PC-9 (cell line): Measurements from ENCODE around the gene LUC7L. TPM values are rescaled to one million over a fixed set of nuclear protein-coding genes. Genes with fewer than 3 reads are reported as not detected.

ENCODE experiments used
- BruUV-seq: library from RNA; stranded (reverse); fragments of 400-500 nt; replicated peaks from 2 replicates; lab custom pipeline; 2021; lab: Mats Ljungman, UMichigan
- CTCF ChIA-PET: fragments of 300-600 bp; sonication (Branson Sonifier 250); formaldehyde crosslinking; loops from one replicate; lab custom pipeline; 2022; ENCODE audit warnings: antibody characterized with exemption; lab: Charles Lee
- POLR2A ChIA-PET: fragments of 300-600 bp; sonication (Branson Sonifier 250); formaldehyde crosslinking; loops from one replicate; lab custom pipeline; 2022; ENCODE audit warnings: antibody characterized with exemption; ENCODE audit not compliant: unreplicated experiment; lab: Charles Lee
- DNase-seq, 2 experiments: peaks; one replicate each; pipeline versions ENCODE4 v3.0.0 to v3.0.0-alpha.2; 2015 to 2022; ENCODE audit warnings: mixed read lengths in 1 of 2
- H2AFZ ChIP-seq: fragments of 200-600 bp; sonication (generic); 2 replicates; pipeline ENCODE4 v1.8.1; 2017; ENCODE audit warnings: antibody characterized with exemption
- H3F3A ChIP-seq: fragments of 200-600 bp; sonication (generic); 2 replicates; pipeline ENCODE4 v1.8.1; 2017; ENCODE audit warnings: antibody characterized with exemption, mild to moderate bottlenecking, low read depth; ENCODE audit not compliant: insufficient read depth
- H3K27ac ChIP-seq: fragments of 200-600 bp; sonication (generic); 2 replicates; pipeline ENCODE4 v1.6.1; 2016; ENCODE audit warnings: mixed run types
- H3K27me3 ChIP-seq: fragments of 200-600 bp; sonication (generic); 2 replicates; pipeline ENCODE4 v1.6.1; 2016; ENCODE audit warnings: low read depth, mixed run types; ENCODE audit not compliant: insufficient read depth
- H3K36me3 ChIP-seq: fragments of 200-600 bp; sonication (generic); 2 replicates; pipeline ENCODE4 v1.6.1; 2016; ENCODE audit warnings: low read depth, mixed run types
- H3K4me1 ChIP-seq: fragments of 200-600 bp; sonication (generic); replicated peaks from 2 replicates; pipeline ENCODE4 v1.6.1; 2016; ENCODE audit warnings: mixed run types; ENCODE audit not compliant: insufficient read depth
- H3K4me2 ChIP-seq: fragments of 200-600 bp; sonication (generic); 2 replicates; pipeline ENCODE4 v1.6.1; 2017; ENCODE audit warnings: mixed run types
- H3K4me3 ChIP-seq: fragments of 200-600 bp; sonication (generic); 2 replicates; pipeline ENCODE4 v1.6.1; 2016; ENCODE audit warnings: mixed run types
- H3K79me2 ChIP-seq: fragments of 200-600 bp; sonication (generic); 2 replicates; pipeline ENCODE4 v1.6.1; 2017; ENCODE audit warnings: low read depth, mixed run types
- H3K9me2 ChIP-seq: fragments of 200-600 bp; sonication (generic); 2 replicates; pipeline ENCODE4 v1.8.1; 2017; ENCODE audit warnings: mild to moderate bottlenecking; ENCODE audit not compliant: insufficient read depth
- H3K9me3 ChIP-seq: fragments of 200-600 bp; sonication (generic); 2 replicates; pipeline ENCODE4 v1.8.1; 2016; ENCODE audit warnings: low read depth; ENCODE audit not compliant: insufficient read depth
- H4K20me1 ChIP-seq: fragments of 200-600 bp; sonication (generic); 2 replicates; pipeline ENCODE4 v1.8.1; 2017; ENCODE audit not compliant: insufficient read depth
- CTCF ChIP-seq: fragments of 200-600 bp; sonication (generic); conservative IDR thresholded peaks from 2 replicates; pipeline ENCODE4 v1.6.1; 2017; ENCODE audit warnings: mixed run types, antibody characterized with exemption, mild to moderate bottlenecking, moderate library complexity
- EZH2 ChIP-seq: fragments of 200-600 bp; sonication (generic); IDR thresholded peaks from 2 replicates; pipeline ENCODE4 v1.8.0; 2017; ENCODE audit warnings: antibody characterized with exemption, low read depth
- intact Hi-C: fragments of 100-400 bp; cut with micrococcal nuclease; formaldehyde crosslinking; loops from one replicate; pipeline ENCODE4 v1.10.0; 2022; ENCODE audit not compliant: unreplicated experiment
- total RNA-seq: library from RNA; stranded (reverse); gene quantifications from 2 replicates; pipeline ENCODE4 v1.2.3, GENCODE V29; 2021

LUC7L gene
- total RNA-seq, 1 experiment from 2014 or later: 64.3 TPM

DNA sequence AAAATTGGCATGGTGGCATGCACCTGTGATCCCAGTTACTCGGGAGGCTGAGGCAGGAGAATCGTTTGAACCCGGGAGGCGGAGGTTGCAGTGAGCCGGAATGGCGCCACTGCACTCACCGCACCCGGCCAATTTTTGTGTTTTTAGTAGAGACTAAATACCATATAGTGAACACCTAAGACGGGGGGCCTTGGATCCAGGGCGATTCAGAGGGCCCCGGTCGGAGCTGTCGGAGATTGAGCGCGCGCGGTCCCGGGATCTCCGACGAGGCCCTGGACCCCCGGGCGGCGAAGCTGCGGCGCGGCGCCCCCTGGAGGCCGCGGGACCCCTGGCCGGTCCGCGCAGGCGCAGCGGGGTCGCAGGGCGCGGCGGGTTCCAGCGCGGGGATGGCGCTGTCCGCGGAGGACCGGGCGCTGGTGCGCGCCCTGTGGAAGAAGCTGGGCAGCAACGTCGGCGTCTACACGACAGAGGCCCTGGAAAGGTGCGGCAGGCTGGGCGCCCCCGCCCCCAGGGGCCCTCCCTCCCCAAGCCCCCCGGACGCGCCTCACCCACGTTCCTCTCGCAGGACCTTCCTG is 49.1 kb downstream of the LUC7L start, which contains the start of gene HBQ1:
TSS of gene HBQ1 (plus strand) at position 359 of the 575 bp plus-strand sequence. CDS start at position 387, 28 bp downstream.
- Histone ChIP-seq H3F3A (peaks cover 21% of the 10 kb centered on the region; the same call in 1 of the 2 replicates), H3K9me3 (no peaks in the 10 kb centered on the region), H3K4me3 (no peak within 1 kb of the TSS), H4K20me1 (peaks cover 3% of the 10 kb centered on the region; the same call in 1 of the 2 replicates), H3K9me2 (no peaks in the 10 kb centered on the region), H3K27me3 (peaks cover 9% of the 10 kb centered on the region; the same call in 1 of the 2 replicates), H3K4me1 (no peaks in the 10 kb centered on the region), H3K79me2 (no peaks in the 10 kb centered on the region), H3K27ac (no peak within 1 kb of the TSS), H2AFZ (no peak within 1 kb of the TSS), H3K4me2 (peak within 1 kb of the TSS; percentile 63), H3K36me3 (no peaks in the 10 kb centered on the region)
- CTCF ChIA-PET: no interaction called here
- no peak for DNase-seq
- BruUV-seq: no TSS peak
- TF ChIP-seq CTCF (no peak), EZH2 (no peak)
- intact Hi-C loops: no loop called here
- POLR2A ChIA-PET: no interaction called here

DNA sequence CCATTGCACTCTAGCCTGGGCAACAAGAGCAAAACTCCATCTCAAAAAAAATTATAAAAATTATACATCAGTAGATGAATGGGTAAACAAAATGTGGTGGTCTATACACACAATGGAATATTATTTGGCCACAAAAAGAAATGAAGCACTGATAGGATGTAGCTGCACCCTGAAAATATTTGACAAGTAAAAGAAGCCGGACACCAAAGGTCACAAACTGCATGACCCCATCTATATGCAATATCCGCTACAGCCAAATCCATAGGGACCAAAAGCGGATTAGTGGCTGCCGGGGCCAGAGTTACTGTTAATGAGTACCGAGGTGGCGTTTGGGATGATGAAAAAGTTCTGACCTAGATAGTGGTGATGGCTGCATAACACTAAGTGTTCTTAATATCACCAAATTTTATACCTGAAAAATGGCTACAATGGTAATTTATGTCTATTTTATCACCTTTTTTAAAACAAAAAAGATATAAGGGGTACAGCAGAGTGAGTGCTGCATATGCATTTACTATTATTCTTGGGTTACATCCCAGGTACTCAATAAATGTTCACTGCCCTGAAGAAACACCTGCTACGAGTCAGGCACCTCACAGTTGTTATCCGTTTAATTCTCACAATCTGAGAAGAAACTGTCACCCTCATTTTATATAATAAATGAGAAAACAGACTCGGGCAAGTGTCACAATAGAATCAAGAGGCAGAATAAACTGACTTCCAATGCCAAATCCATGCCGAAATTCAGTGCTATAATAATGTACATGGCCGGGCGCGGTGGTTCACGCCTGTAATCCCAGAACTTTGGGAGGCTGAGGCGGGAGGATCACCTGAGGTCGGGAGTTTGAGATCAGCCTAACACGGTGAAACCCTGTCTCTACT is 49.8 kb downstream of the LUC7L start:
- Histone ChIP-seq H3K9me3 (no peaks in the 10 kb centered on the region), H3K4me3 (no peak overlapping the region), H4K20me1 (peaks cover 9% of the 10 kb centered on the region; the same call in 1 of the 2 replicates), H3K79me2 (no peaks in the 10 kb centered on the region), H3K4me2 (no peak overlapping the region), H3K9me2 (no peaks in the 10 kb centered on the region), H2AFZ (no peak overlapping the region), H3K4me1 (no peaks in the 10 kb centered on the region), H3K36me3 (no peaks in the 10 kb centered on the region), H3F3A (peaks cover 22% of the 10 kb centered on the region; the same call in 1 of the 2 replicates), H3K27me3 (peaks cover 17% of the 10 kb centered on the region), H3K27ac (no peak overlapping the region)
- TF ChIP-seq CTCF (no peak), EZH2 (no peak)
- DNase-seq: no peak
- CTCF ChIA-PET: interaction anchor here (0.7 kb wide), 1 partner anchor 460 kb away, joined by 3 read pairs; no protein-coding TSS in a partner anchor
- intact Hi-C loops: no loop called here
- POLR2A ChIA-PET: interaction anchor here (0.7 kb wide), 1 partner anchor 72 kb away, joined by 11 read pairs; no protein-coding TSS in a partner anchor
- BruUV-seq: no TSS peak

- DNase-seq: no peak
- no peak overlapping the region for H3K27ac ChIP-seq
- H3K79me2 ChIP-seq: no peaks in the 10 kb centered on the region
- H3K9me2 ChIP-seq: no peaks in the 10 kb centered on the region
- no peak overlapping the region for H3K4me3 ChIP-seq
- H3K4me1 ChIP-seq: no peaks in the 10 kb centered on the region
- H3K4me2 ChIP-seq: no peak overlapping the region
- no TSS peak for BruUV-seq
- H3K9me3 ChIP-seq: no peaks in the 10 kb centered on the region
- intact Hi-C loops: no loop called here
- H4K20me1 ChIP-seq: peaks cover 9% of the 10 kb centered on the region; the same call in 1 of the 2 replicates
- ChIA-PET CTCF (no interaction called here), POLR2A (no interaction called here)
- H3K36me3 ChIP-seq: no peaks in the 10 kb centered on the region
- H2AFZ ChIP-seq: no peak overlapping the region
- no peak for TF ChIP-seq CTCF
- TF ChIP-seq EZH2: no peak
- H3K27me3 ChIP-seq: peaks cover 18% of the 10 kb centered on the region
- H3F3A ChIP-seq: peaks cover 16% of the 10 kb centered on the region; the same call in 1 of the 2 replicates
Observed at GRCh38 chr16:178668-179015, 50.6 kb downstream of the LUC7L start.
